HUES48 (cell line): Measurements from ENCODE around the gene COX4I2.
"Not testable (repeated sequence)": the region's sequence is repeated elsewhere in the genome, so short reads cannot be mapped to it uniquely, and the experiment has no call there.

ENCODE experiments used
- H3K27ac ChIP-seq: one replicate; pipeline ENCODE4 v1.7.0; 2013; ENCODE audit warnings: low read depth, low read length, inconsistent platforms
- H3K27me3 ChIP-seq: 2 replicates; pipeline ENCODE4 v1.6.1; 2013; ENCODE audit warnings: mild to moderate bottlenecking, low read length; ENCODE audit not compliant: control insufficient read depth, insufficient read depth
- H3K36me3 ChIP-seq: 2 replicates; pipeline ENCODE4 v1.6.1; 2013; ENCODE audit warnings: low read length; ENCODE audit not compliant: control insufficient read depth, insufficient read depth
- H3K4me1 ChIP-seq: 2 replicates; pipeline ENCODE4 v1.6.1; 2013; ENCODE audit warnings: mild to moderate bottlenecking, low read length; ENCODE audit not compliant: control insufficient read depth, insufficient read depth
- H3K4me3 ChIP-seq: 2 replicates; pipeline ENCODE4 v1.5.1; 2013; ENCODE audit warnings: mild to moderate bottlenecking, low read depth, low read length
- H3K9ac ChIP-seq: 2 replicates; pipeline ENCODE4 v1.6.1; 2013; ENCODE audit warnings: mild to moderate bottlenecking, low read depth, low read length, moderate library complexity
- H3K9me3 ChIP-seq: 2 replicates; pipeline ENCODE4 v1.6.1; 2013; ENCODE audit warnings: low read length; ENCODE audit not compliant: control insufficient read depth, insufficient read depth

COX4I2 gene

GRCh38 chr20:31638816-31639215 is 1.1 kb downstream of the COX4I2 start:
- Histone ChIP-seq H3K27ac (no peak overlapping the region), H3K36me3 (no peaks in the 10 kb centered on the region), H3K4me3 (no peak overlapping the region), H3K4me1 (0 out of 2 replicates have a peak, but pooled peaks cover 3% of the 10 kb centered on the region), H3K9me3 (no peaks in the 10 kb centered on the region), H3K27me3 (no peaks in the 10 kb centered on the region), H3K9ac (no peak overlapping the region)

GRCh38 chr20:31640259-31640658 is 2.5 kb downstream of the COX4I2 start:
- Histone ChIP-seq H3K27me3 (no peaks in the 10 kb centered on the region), H3K4me3 (no peak overlapping the region), H3K4me1 (0 out of 2 replicates have a peak, but pooled peaks cover 3% of the 10 kb centered on the region), H3K9ac (no peak overlapping the region), H3K36me3 (no peaks in the 10 kb centered on the region), H3K27ac (no peak overlapping the region), H3K9me3 (no peaks in the 10 kb centered on the region)

- Histone ChIP-seq H3K27ac (no peak overlapping the region), H3K4me3 (no peak overlapping the region), H3K27me3 (no peaks in the 10 kb centered on the region), H3K9ac (no peak overlapping the region), H3K4me1 (0 out of 2 replicates have a peak, but pooled peaks cover 3% of the 10 kb centered on the region), H3K36me3 (no peaks in the 10 kb centered on the region), H3K9me3 (no peaks in the 10 kb centered on the region)
These were observed 3.7 kb downstream of the COX4I2 start for GRCh38 chr20:31641391-31641790.

GRCh38 chr20:31642837-31643236 is 5.1 kb downstream of the COX4I2 start:
- Histone ChIP-seq H3K4me1 (0 out of 2 replicates have a peak, but pooled peaks cover 3% of the 10 kb centered on the region), H3K9me3 (no peaks in the 10 kb centered on the region), H3K27ac (no peak overlapping the region), H3K9ac (no peak overlapping the region), H3K4me3 (no peak overlapping the region), H3K36me3 (no peaks in the 10 kb centered on the region), H3K27me3 (no peaks in the 10 kb centered on the region)

- Histone ChIP-seq H3K4me1 (no peaks in the 10 kb centered on the region), H3K27me3 (no peaks in the 10 kb centered on the region), H3K27ac (no peak overlapping the region)
These were observed 5.8 kb downstream of the COX4I2 start for GRCh38 chr20:31643522-31643921.

GRCh38 chr20:31644701-31645100 is 7.0 kb downstream of the COX4I2 start:
- H3K36me3 ChIP-seq, result no peaks in the 10 kb centered on the region
- no peak overlapping the region for H3K27ac ChIP-seq
- no peak overlapping the region for H3K4me3 ChIP-seq
- no peak overlapping the region for H3K9ac ChIP-seq
- H3K9me3 ChIP-seq, result no peaks in the 10 kb centered on the region
- H3K27me3 ChIP-seq, result no peaks in the 10 kb centered on the region
- H3K4me1 ChIP-seq, result no peaks in the 10 kb centered on the region

More at GRCh38 chr20:31643522-31643921, 5.8 kb downstream of the COX4I2 start:
- H3K9ac ChIP-seq, result no peak overlapping the region
- H3K36me3 ChIP-seq, result no peaks in the 10 kb centered on the region
- no peaks in the 10 kb centered on the region for H3K9me3 ChIP-seq
- no peak overlapping the region for H3K4me3 ChIP-seq

GRCh38 chr20:31648104-31648503 is 10.4 kb downstream of the COX4I2 start:
- not testable (repeated sequence) for H3K27me3 ChIP-seq, H3K9ac ChIP-seq, H3K4me1 ChIP-seq, H3K36me3 ChIP-seq, H3K27ac ChIP-seq, H3K4me3 ChIP-seq, H3K9me3 ChIP-seq

- H3K27ac ChIP-seq, result no peak overlapping the region
- H3K9ac ChIP-seq, result no peak overlapping the region
- H3K27me3 ChIP-seq, result no peaks in the 10 kb centered on the region
- H3K36me3 ChIP-seq, result no peaks in the 10 kb centered on the region
- no peaks in the 10 kb centered on the region for H3K9me3 ChIP-seq
- no peaks in the 10 kb centered on the region for H3K4me1 ChIP-seq
- no peak overlapping the region for H3K4me3 ChIP-seq
These were observed 15.2 kb downstream of the COX4I2 start for GRCh38 chr20:31652917-31653396.

GRCh38 chr20:31653561-31653960 is 15.8 kb downstream of the COX4I2 start:
- Histone ChIP-seq H3K9me3 (no peaks in the 10 kb centered on the region), H3K4me3 (no peak overlapping the region), H3K27ac (no peak overlapping the region), H3K27me3 (no peaks in the 10 kb centered on the region), H3K4me1 (no peaks in the 10 kb centered on the region), H3K36me3 (no peaks in the 10 kb centered on the region), H3K9ac (no peak overlapping the region)

- Histone ChIP-seq H3K4me3 (no peak overlapping the region), H3K9me3 (no peaks in the 10 kb centered on the region), H3K27ac (no peak overlapping the region), H3K4me1 (no peaks in the 10 kb centered on the region), H3K27me3 (no peaks in the 10 kb centered on the region), H3K36me3 (no peaks in the 10 kb centered on the region), H3K9ac (no peak overlapping the region)
These were observed 16.8 kb downstream of the COX4I2 start for GRCh38 chr20:31654534-31654933.

GRCh38 chr20:31661625-31662371 is 24.1 kb downstream of the COX4I2 start:
- H3K36me3 ChIP-seq, result peaks cover 18% of the 10 kb centered on the region
- peak overlapping the region; percentile 54 for H3K27ac ChIP-seq
- H3K9ac ChIP-seq, result no peak overlapping the region
- no peaks in the 10 kb centered on the region for H3K27me3 ChIP-seq
- H3K4me3 ChIP-seq, result peak overlapping the region; percentile 63
- no peaks in the 10 kb centered on the region for H3K9me3 ChIP-seq
- peaks cover 8% of the 10 kb centered on the region; the same call in 1 of the 2 replicates for H3K4me1 ChIP-seq
